Astrocyte (in vitro differentiated cells and primary cell): ENCODE data around the gene SHFL.

Experiments
- EZH2 ChIP-seq: IDR thresholded peaks from 2 replicates; pipeline ENCODE4 v1.6.1; 2012; ENCODE audit warnings: mild to moderate bottlenecking, low read length, inconsistent platforms; ENCODE audit not compliant: insufficient read depth
- TF ChIP-seq, protein P1 (sequence below): IDR thresholded peaks from 2 replicates; pipeline ENCODE4 v1.5.1; 2011; ENCODE audit warnings: low read depth, mild to moderate bottlenecking, inconsistent platforms, low read length, moderate library complexity; ENCODE audit not compliant: insufficient read depth

DNA sequence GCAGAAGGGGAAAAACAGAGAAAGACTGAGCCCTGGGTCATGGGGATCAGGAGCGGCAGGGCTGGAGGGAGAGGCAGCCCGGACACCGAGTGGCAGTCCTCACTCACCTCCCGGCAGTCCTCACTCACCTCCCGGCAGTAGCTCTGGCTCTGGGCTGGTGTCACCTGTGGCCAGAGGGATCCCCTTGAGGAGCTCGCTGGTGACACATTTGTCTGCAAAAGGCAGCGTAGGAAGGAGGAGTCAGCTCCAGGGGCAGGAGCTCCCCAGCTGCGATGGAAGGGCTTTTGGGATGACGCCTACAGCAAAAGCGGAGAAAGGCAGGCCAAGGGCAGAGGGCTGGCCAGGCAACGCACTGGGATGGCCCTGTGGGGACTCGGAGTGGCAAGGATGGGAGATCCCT is 32.8 kb downstream of the SHFL start:
- TF ChIP-seq, protein P1, sequence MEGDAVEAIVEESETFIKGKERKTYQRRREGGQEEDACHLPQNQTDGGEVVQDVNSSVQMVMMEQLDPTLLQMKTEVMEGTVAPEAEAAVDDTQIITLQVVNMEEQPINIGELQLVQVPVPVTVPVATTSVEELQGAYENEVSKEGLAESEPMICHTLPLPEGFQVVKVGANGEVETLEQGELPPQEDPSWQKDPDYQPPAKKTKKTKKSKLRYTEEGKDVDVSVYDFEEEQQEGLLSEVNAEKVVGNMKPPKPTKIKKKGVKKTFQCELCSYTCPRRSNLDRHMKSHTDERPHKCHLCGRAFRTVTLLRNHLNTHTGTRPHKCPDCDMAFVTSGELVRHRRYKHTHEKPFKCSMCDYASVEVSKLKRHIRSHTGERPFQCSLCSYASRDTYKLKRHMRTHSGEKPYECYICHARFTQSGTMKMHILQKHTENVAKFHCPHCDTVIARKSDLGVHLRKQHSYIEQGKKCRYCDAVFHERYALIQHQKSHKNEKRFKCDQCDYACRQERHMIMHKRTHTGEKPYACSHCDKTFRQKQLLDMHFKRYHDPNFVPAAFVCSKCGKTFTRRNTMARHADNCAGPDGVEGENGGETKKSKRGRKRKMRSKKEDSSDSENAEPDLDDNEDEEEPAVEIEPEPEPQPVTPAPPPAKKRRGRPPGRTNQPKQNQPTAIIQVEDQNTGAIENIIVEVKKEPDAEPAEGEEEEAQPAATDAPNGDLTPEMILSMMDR, result no peak
- TF ChIP-seq EZH2, result no peak
